HG02840 (cell line): ENCODE data around the gene FAM151B.
"Not testable (repeated sequence)": the region's sequence is repeated elsewhere in the genome, so short reads cannot be mapped to it uniquely, and the experiment has no call there.

Experiments
- ATAC-seq: cut with Tn5 transposase; IDR thresholded peaks from one replicate; pipeline ENCODE4 v1.9.1; 2021; ENCODE audit warnings: mild to moderate bottlenecking, moderate library complexity, moderate number of reproducible peaks; ENCODE audit not compliant: unreplicated experiment, low FRiP score

FAM151B gene

DNA sequence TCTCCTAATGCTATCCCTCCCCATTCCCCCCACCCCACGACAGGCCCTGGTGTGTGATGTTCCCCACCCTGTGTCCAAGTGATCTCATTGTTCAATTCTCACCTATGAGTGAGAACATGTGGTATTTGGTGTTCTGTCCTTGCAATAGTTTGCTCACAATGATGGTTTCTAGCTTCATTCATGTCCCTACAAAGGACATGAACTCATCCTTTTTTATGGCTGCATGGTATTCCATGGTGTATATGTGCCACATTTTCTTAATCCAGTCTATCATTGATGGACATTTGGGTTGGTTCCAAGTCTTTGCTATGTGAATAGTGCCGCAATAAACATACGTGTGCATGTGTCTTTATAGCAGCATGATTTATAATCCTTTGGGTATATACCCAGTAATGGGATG is 92.4 kb downstream of the FAM151B start:
- not testable (repeated sequence) for ATAC-seq

DNA sequence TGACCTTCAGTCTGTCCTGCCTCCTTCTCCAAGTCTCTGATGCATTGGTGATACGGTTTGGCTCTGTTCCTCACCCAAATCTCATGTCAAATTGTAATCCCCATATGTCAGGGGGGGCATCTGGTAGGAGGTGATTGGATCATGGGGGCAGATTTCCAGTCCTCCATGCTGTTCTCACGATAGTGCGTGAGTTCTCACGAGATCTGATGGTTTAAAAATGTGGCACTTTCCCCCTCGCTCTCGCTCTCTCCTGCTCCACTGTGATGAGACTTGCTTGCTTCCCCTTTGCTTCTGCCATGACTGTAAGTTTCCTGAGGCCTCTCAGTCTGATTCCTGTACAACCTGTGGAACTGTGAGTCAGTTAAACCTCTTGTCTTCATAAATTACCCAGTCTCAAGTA is 96.9 kb downstream of the FAM151B start:
- no peak for ATAC-seq

DNA sequence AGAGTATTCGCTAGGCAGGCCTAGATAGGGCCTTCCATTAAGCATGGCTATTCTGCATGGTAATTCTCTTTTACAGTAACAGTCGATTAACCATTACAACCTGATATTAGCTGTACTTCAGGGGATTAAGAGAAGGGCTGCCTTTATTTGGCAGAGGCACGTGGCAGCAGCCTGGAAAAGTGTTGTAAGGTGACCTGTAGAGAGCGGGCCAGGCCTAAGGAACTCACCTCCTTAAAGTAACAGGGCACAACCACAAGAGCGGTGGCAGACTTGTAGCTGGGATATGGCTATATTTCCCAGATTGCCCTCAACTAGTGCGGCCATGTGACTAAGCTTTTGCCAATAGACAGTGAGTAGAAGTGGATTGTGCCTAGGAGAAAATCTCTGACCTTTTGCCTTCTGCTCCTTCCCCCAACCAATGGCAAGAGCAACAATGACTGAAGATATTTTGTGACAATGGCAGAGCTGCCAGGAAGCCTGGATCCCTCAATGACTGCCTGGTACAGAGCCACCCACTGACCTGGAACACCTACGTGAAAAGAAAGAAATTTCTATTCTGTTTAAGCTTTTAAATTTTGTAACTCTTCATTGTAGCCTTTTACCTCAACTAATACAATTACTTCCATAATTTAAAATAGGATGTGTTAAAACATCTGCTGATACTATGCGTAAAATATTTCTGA is 101.1 kb downstream of the FAM151B start:
- no peak for ATAC-seq

DNA sequence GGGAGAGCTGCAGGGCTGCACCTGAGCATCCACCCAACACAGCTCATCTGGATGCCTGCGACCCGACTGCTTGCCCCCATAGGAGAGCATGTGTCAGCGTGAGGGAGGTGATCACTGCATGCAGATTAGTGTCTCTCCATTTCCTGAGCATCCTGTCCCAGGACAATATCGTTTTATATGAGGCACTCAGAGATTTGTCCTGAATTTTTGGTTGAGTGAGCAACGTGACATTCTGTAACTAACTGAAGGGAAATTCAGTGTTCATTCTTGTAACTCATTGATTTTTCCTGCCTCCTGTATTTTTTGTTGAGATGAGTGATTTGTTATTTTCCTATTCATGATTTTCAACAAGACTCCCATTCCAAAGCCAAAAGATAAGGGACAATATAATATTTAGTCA is 102.9 kb downstream of the FAM151B start:
- ATAC-seq, result no peak

DNA sequence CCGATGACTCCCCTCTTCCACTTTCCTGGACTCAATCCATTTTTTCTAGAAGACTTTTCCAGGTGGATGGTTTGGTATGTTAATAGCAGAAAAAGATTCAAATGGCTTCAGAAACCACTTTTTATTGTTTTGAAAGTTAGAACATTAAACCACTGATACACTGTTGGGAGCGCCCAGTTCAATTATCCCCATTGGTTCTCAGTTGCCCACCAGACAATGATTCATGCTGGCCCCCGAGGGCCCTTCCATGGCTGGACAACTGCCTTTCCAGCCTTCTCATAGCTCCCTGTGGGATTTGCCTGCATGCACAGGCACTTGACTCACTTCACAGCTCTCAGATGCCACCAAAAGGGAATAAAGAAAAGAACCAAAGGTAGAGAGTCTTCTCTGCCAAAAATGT is 103.5 kb downstream of the FAM151B start:
- ATAC-seq, result no peak

DNA sequence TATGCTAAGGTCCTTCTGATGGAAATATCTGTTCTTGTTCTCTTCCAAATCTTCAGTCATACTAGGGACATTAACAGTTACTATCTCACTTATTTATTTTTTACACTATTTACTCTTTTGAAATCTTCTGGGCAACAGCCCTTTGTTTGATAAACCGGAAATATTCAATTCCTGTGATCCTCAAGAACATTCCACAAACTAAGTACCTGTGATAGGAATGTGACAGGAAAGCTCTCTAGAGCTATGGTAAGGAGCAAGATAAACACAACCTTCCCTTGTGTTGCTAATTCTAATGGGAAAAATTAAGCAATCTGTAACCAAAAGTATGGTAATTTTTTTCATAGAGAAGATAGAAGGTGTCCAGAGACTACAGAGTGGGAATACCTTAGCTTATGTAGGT is 104.2 kb downstream of the FAM151B start:
- ATAC-seq, result no peak
